HG03060 (cell line): ENCODE data around the gene ALOX12B.
"Not testable (repeated sequence)": the region's sequence is repeated elsewhere in the genome, so short reads cannot be mapped to it uniquely, and the experiment has no call there.

Source experiments
- ATAC-seq: cut with Tn5 transposase; IDR thresholded peaks from one replicate; pipeline ENCODE4 v1.9.1; 2021; ENCODE audit warnings: low read depth, moderate number of reproducible peaks; ENCODE audit not compliant: unreplicated experiment

Gene ALOX12B

GRCh38 chr17:8068736-8069586 lies 18.6 kb downstream of the ALOX12B start:
- no peak for ATAC-seq

GRCh38 chr17:8067806-8068205 lies 19.7 kb downstream of the ALOX12B start:
- ATAC-seq = no peak

GRCh38 chr17:8066841-8067775 lies 20.4 kb downstream of the ALOX12B start:
- ATAC-seq = no peak

GRCh38 chr17:8064561-8065019 lies 22.9 kb downstream of the ALOX12B start:
- ATAC-seq = no peak

- ATAC-seq = no peak
These were observed 23.6 kb downstream of the ALOX12B start for GRCh38 chr17:8063761-8064534.

GRCh38 chr17:8062807-8063483 lies 24.6 kb downstream of the ALOX12B start:
- no peak for ATAC-seq

- no peak for ATAC-seq
These were observed 25.1 kb downstream of the ALOX12B start for GRCh38 chr17:8062435-8062806.

GRCh38 chr17:8061851-8062250 lies 25.7 kb downstream of the ALOX12B start:
- not testable (repeated sequence) for ATAC-seq

- ATAC-seq = no peak
These were observed 27.2 kb downstream of the ALOX12B start for GRCh38 chr17:8060274-8060673.

- no peak for ATAC-seq
These were observed 28.4 kb downstream of the ALOX12B start for GRCh38 chr17:8059131-8059530.

GRCh38 chr17:8057691-8058114 lies 29.8 kb downstream of the ALOX12B start:
- no peak for ATAC-seq

GRCh38 chr17:8056976-8057625 lies 30.4 kb downstream of the ALOX12B start:
- ATAC-seq = no peak

GRCh38 chr17:8056232-8056975 lies 31.1 kb downstream of the ALOX12B start:
- ATAC-seq = no peak

- no peak for ATAC-seq
These were observed 31.7 kb downstream of the ALOX12B start for GRCh38 chr17:8055851-8056231.

- ATAC-seq = no peak
These were observed 33.9 kb downstream of the ALOX12B start for GRCh38 chr17:8053600-8053999.

- ATAC-seq = no peak
These were observed 35.0 kb downstream of the ALOX12B start for GRCh38 chr17:8052256-8053252.

- ATAC-seq = no peak
These were observed 35.7 kb downstream of the ALOX12B start for GRCh38 chr17:8051831-8052230.

GRCh38 chr17:8048736-8049135 lies 38.8 kb downstream of the ALOX12B start:
- no peak for ATAC-seq
